ENCODE data around the gene PADI3.

Gene PADI3

DNA sequence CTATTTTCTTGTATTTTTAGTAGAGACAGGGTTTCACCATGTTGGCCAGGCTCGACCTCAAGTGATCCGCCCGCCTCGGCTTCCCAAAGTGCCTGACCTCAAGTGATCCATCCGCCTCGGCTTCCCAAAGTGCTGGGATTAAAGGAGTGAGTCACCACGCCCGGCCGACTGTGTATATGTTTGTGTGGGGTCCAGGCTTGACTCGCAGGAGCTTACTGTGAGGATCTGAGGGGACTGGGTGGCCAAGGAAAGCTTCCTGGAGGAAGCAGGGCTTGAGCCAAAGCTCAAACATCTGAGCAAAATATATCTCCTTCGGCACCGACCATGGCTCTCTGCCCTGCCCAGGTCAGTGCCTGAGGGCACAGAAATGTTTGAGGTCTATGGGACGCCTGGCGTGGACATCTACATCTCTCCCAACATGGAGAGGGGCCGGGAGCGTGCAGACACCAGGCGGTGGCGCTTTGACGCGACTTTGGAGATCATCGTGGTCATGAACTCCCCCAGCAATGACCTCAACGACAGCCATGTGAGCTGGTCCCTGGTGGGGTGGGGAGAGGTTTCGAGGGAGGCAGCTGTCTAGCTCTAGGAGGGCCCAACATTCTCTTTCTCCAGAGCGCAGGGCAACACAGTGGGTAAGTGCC, 10.5 kb downstream of the PADI3 start:
- TF ChIP-seq, protein P1, sequence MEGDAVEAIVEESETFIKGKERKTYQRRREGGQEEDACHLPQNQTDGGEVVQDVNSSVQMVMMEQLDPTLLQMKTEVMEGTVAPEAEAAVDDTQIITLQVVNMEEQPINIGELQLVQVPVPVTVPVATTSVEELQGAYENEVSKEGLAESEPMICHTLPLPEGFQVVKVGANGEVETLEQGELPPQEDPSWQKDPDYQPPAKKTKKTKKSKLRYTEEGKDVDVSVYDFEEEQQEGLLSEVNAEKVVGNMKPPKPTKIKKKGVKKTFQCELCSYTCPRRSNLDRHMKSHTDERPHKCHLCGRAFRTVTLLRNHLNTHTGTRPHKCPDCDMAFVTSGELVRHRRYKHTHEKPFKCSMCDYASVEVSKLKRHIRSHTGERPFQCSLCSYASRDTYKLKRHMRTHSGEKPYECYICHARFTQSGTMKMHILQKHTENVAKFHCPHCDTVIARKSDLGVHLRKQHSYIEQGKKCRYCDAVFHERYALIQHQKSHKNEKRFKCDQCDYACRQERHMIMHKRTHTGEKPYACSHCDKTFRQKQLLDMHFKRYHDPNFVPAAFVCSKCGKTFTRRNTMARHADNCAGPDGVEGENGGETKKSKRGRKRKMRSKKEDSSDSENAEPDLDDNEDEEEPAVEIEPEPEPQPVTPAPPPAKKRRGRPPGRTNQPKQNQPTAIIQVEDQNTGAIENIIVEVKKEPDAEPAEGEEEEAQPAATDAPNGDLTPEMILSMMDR (IDR thresholded peaks at IDR 0.05): no peak

DNA sequence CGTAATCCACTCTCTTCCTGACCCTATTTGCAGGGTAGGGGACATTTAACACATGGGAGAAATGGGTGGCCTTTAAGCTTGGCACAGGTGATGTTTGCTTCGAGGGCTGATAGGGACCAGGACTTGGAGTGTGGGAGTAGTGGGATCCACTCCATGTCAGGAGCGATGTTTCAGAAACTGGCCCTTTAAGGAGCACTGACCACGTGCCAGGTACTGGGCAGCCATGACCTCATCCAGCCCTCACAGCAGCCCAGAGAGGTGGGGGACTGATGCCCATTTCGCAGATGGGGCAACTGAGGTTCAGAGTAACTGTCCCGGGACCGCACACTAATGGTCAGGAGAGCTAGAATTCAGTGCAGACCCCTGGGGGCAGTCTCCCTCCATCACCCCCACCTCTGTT, 11.4 kb downstream of the PADI3 start:
- TF ChIP-seq, protein P1 (IDR thresholded peaks at IDR 0.05): no peak

DNA sequence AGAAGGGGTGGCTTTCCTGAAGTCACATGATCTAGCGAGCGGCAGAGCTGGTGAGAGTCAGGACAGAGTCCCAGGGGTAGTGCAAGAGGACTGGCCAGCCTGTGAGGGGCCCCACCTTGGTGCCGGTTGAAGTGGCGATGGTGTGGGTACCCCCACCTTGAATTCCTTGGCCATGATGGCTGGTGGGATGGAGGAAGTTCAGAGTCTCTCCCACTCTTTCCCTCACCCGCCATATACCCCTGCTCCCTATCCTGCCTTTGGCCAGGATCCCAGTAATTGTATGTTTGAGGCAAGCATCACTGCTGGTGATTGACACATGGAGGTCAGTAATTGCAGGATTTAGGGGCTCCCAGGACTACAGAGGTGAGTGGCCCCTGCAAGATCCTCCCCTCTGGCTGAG, 11.8 kb downstream of the PADI3 start:
- TF ChIP-seq, protein P1 (IDR thresholded peaks at IDR 0.05): no peak

DNA sequence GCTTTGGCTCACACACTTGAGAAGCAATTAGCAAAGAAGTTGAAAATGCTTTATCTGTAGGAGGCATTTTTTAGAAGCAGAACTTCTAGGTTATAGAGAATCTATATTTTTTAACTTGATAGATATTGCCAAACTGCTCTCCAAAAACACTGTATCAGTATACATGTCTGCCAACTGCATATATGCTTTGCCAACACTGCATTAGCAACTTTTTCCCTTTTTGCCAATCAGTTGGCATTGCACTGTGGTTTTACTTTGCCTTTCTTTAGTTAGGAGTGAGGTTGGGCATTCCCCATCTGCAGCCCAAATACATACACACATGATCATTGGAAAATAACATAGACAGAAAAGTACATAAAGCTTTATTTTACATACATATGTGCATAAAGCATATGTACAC, 15.0 kb downstream of the PADI3 start:
- TF ChIP-seq, protein P1 (IDR thresholded peaks at IDR 0.05): no peak

DNA sequence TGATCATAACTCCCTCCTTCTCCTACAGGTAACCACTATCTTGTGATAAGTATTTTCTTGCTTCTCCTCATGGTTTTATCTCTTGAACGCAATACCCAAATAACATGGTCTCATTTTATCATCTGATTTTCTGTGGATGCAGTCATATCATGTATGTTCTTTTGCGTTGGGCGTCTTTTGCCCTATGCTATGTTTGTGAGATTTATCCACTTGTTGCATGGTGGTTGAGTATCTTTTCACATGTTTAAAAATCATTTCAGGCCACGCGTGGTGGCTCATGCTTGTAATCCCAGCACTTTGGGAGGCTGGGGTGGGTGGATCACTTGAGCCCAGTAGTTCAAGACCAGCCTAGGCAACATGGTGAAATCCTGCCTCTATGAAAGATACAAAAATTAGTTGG, 15.6 kb downstream of the PADI3 start:
- TF ChIP-seq, protein P1 (IDR thresholded peaks at IDR 0.05): no peak

DNA sequence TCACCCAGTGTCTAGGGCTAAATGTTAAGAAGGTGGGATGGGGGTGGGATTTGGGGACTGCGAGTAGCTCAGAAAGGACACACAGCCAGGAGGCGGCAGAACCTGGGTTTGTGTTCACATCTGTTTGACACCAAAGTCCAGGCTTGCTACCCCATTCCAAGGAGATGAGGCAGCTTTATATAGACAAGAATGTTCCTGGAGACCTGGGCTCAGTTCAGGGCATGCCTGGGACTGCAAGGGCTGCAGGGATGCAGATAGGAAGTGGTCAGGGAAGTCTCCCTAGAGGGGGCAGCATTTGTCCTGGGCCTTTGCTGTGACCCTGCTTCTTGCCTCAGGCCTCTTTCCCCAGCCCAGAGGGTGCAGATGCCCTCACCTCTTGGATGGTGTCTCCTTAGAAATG, 16.3 kb downstream of the PADI3 start:
- TF ChIP-seq, protein P1 (IDR thresholded peaks at IDR 0.05): no peak

DNA sequence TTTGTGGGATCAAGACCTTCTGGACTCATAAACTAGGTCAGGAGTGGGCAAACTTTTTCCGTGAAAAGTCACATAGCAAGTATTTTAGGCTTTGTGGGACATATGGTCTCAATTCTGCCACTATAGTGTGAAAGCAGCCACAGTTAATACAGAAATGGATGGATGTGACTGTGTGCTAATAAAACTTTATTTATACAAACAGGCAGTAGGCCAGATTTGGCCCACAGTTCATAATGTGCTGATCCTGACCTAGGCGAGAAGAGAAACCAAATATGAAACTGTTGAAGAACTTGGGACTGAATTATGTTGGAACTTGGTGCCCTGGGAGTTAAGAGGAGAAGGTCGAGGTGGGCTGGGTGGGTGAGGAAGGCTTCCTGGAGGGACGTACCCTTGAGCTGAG, 17.1 kb downstream of the PADI3 start:
- TF ChIP-seq, protein P1 (IDR thresholded peaks at IDR 0.05): no peak
